H1 (cell line): ENCODE results near the gene ABHD17B. TPM values are rescaled to one million over a fixed set of nuclear protein-coding genes. Genes with fewer than 3 reads are reported as not detected.

Source experiments
- CTCF ChIA-PET: fragments of 300-600 bp; sonication (Branson Sonifier 250); formaldehyde crosslinking; loops from one replicate; lab custom pipeline; 2021; ENCODE audit not compliant: partially characterized antibody; lab: Charles Lee
- POLR2A ChIA-PET: fragments of 300-600 bp; sonication (Branson Sonifier 250); formaldehyde crosslinking; loops from one replicate; lab custom pipeline; 2021; ENCODE audit warnings: inconsistent platforms; ENCODE audit not compliant: partially characterized antibody; lab: Charles Lee
- DNase-seq, 2 experiments: peaks; one replicate each; pipeline versions ENCODE4 v3.0.0 to v3.0.0-alpha.2; 2010 to 2022; ENCODE audit warnings: low spot score in 2 of 2, low read depth in 1 of 2, mixed read lengths in 1 of 2
- FAIRE-seq: peaks from 2 replicates; lab custom pipeline; 2011; peaks lifted over from hg19 to GRCh38; lab: Jason Lieb, UNC
- H2AFZ ChIP-seq: 2 replicates; pipeline ENCODE4 v1.8.1; 2012; ENCODE audit warnings: low read length, inconsistent platforms
- H2AK5ac ChIP-seq: 2 replicates; pipeline ENCODE4 v1.6.1; 2013; ENCODE audit warnings: low read depth, low read length
- H2BK120ac ChIP-seq: replicated peaks from 2 replicates; pipeline ENCODE3; 2013; ENCODE audit warnings: low read depth, low read length, inconsistent platforms
- H2BK12ac ChIP-seq: 2 replicates; pipeline ENCODE4 v1.6.1; 2013; ENCODE audit warnings: low read depth, low read length
- H2BK15ac ChIP-seq: 2 replicates; pipeline ENCODE4 v1.6.1; 2013; ENCODE audit warnings: low read length
- H2BK20ac ChIP-seq: 2 replicates; pipeline ENCODE4 v1.6.1; 2013; ENCODE audit warnings: low read length
- H2BK5ac ChIP-seq: 2 replicates; pipeline ENCODE4 v1.6.1; 2013; ENCODE audit warnings: low read depth, low read length
- H3K14ac ChIP-seq: 2 replicates; pipeline ENCODE4 v1.6.1; 2013; ENCODE audit warnings: inconsistent platforms; ENCODE audit not compliant: insufficient read length
- H3K18ac ChIP-seq: 2 replicates; pipeline ENCODE4 v1.6.1; 2013; ENCODE audit warnings: low read length; ENCODE audit errors: extremely low read depth
- H3K23ac ChIP-seq: 2 replicates; pipeline ENCODE4 v1.6.1; 2013; ENCODE audit warnings: inconsistent platforms; ENCODE audit not compliant: insufficient read length
- H3K23me2 ChIP-seq: 2 replicates; pipeline ENCODE4 v1.6.1; 2013; ENCODE audit warnings: low read depth, low read length
- H3K27ac ChIP-seq: 2 replicates; pipeline ENCODE4 v1.6.1; 2011; ENCODE audit warnings: low read depth, low read length, inconsistent platforms
- H3K27me3 ChIP-seq, 4 experiments: replicated peaks in 1 of 4; 1 replicate in 1 of 4; 2 replicates in 3 of 4; pipeline versions ENCODE4 v1.6.1 to v1.8.1; 2011 to 2013; ENCODE audit warnings: low read length in 3 of 4, mild to moderate bottlenecking in 3 of 4, inconsistent platforms in 2 of 4, mixed read lengths in 2 of 4, moderate library complexity in 1 of 4; ENCODE audit not compliant: control insufficient read depth in 3 of 4, insufficient read depth in 3 of 4; ENCODE audit errors: extremely low read depth in 1 of 4
- H3K36me3 ChIP-seq, 4 experiments: 2 replicates each; pipeline versions ENCODE4 v1.6.1 to v1.8.1; 2011 to 2013; ENCODE audit warnings: mild to moderate bottlenecking in 4 of 4, low read length in 3 of 4, moderate library complexity in 2 of 4, control low read depth in 1 of 4, inconsistent platforms in 1 of 4; ENCODE audit not compliant: insufficient read depth in 4 of 4, control insufficient read depth in 2 of 4
- H3K4ac ChIP-seq: replicated peaks from 2 replicates; pipeline ENCODE3; 2013; ENCODE audit warnings: low read length, low read depth, mixed read lengths, inconsistent platforms; ENCODE audit not compliant: insufficient read length
- H3K4me1 ChIP-seq, 4 experiments: replicated peaks in 1 of 4; 1 replicate in 1 of 4; 2 replicates in 3 of 4; pipeline versions ENCODE4 v1.6.1 to v1.8.1; 2011 to 2013; ENCODE audit warnings: low read length in 3 of 4, inconsistent platforms in 2 of 4, mixed read lengths in 1 of 4; ENCODE audit not compliant: insufficient read depth in 4 of 4, control insufficient read depth in 3 of 4
- H3K4me2 ChIP-seq, 2 experiments: 2 replicates each; pipeline versions ENCODE4 v1.6.1 to v1.8.1; 2011 to 2013; ENCODE audit warnings: low read depth in 2 of 2, low read length in 2 of 2, control low read depth in 1 of 2, inconsistent platforms in 1 of 2, mild to moderate bottlenecking in 1 of 2; ENCODE audit not compliant: insufficient read depth in 1 of 2
- H3K4me3 ChIP-seq, 4 experiments: fragments of 200-600, 300-600 bp in 1 of 4; sonication (generic), shearing (Covaris generic), sonication (Bioruptor Twin) in 1 of 4; 2 replicates each; pipeline versions ENCODE4 v1.5.1 to v1.8.1; 2011 to 2016; ENCODE audit warnings: low read length in 4 of 4, low read depth in 3 of 4, control low read depth in 2 of 4, inconsistent platforms in 2 of 4, mild to moderate bottlenecking in 2 of 4, mixed read lengths in 1 of 4, moderate library complexity in 1 of 4; ENCODE audit not compliant: insufficient read depth in 2 of 4; ENCODE audit errors: extremely low read depth in 1 of 4
- H3K56ac ChIP-seq: replicated peaks from 2 replicates; pipeline ENCODE3; 2013; ENCODE audit warnings: low read depth, mild to moderate bottlenecking, mixed read lengths, low read length, inconsistent platforms; ENCODE audit not compliant: insufficient read length
- H3K79me1 ChIP-seq: 2 replicates; pipeline ENCODE4 v1.6.1; 2013; ENCODE audit warnings: low read depth, low read length, control low read depth
- H3K79me2 ChIP-seq, 2 experiments: 2 replicates each; pipeline versions ENCODE4 v1.6.1 to v1.8.1; 2012 to 2013; ENCODE audit warnings: low read length in 2 of 2, mild to moderate bottlenecking in 2 of 2, inconsistent platforms in 1 of 2; ENCODE audit not compliant: insufficient read depth in 2 of 2, control insufficient read depth in 1 of 2
- H3K9ac ChIP-seq, 4 experiments: replicated peaks in 1 of 4; 1 replicate in 1 of 4; 2 replicates in 3 of 4; pipeline versions ENCODE4 v1.6.1 to v1.8.1; 2011 to 2013; ENCODE audit warnings: low read depth in 3 of 4, low read length in 3 of 4, control low read depth in 2 of 4, mild to moderate bottlenecking in 2 of 4, moderate library complexity in 2 of 4, inconsistent platforms in 1 of 4; ENCODE audit errors: extremely low read depth in 1 of 4
- H3K9me3 ChIP-seq, 2 experiments: 2 replicates each; pipeline versions ENCODE4 v1.6.1 to v1.8.1; 2012 to 2013; ENCODE audit warnings: mild to moderate bottlenecking in 2 of 2, moderate library complexity in 2 of 2, control low read depth in 1 of 2, inconsistent platforms in 1 of 2, low read depth in 1 of 2, low read length in 1 of 2, mixed read lengths in 1 of 2; ENCODE audit not compliant: insufficient read depth in 2 of 2
- H4K20me1 ChIP-seq, 2 experiments: replicated peaks in 1 of 2; 2 replicates each; pipeline versions ENCODE3 to v1.8.1; 2011 to 2013; ENCODE audit warnings: inconsistent platforms in 2 of 2, low read length in 2 of 2, mild to moderate bottlenecking in 1 of 2; ENCODE audit not compliant: insufficient read depth in 2 of 2, control insufficient read depth in 1 of 2
- H4K5ac ChIP-seq: 2 replicates; pipeline ENCODE4 v1.6.1; 2013; ENCODE audit warnings: low read length, low read depth, mixed read lengths, inconsistent platforms; ENCODE audit not compliant: insufficient read length
- H4K8ac ChIP-seq: 2 replicates; pipeline ENCODE4 v1.8.0; 2013; ENCODE audit warnings: mild to moderate bottlenecking, moderate library complexity, low read length, inconsistent platforms; ENCODE audit not compliant: insufficient read depth; ENCODE audit errors: extremely low read depth
- H4K91ac ChIP-seq: replicated peaks from 2 replicates; pipeline ENCODE3; 2013; ENCODE audit warnings: low read length, mixed read lengths, inconsistent platforms; ENCODE audit not compliant: insufficient read length
- BRCA1 ChIP-seq: IDR thresholded peaks from 2 replicates; pipeline ENCODE4 v1.6.1; 2012; ENCODE audit warnings: low read depth, low read length, improper control_type of control experiment
- NRF1 ChIP-seq: IDR thresholded peaks from 2 replicates; pipeline ENCODE4 v1.6.1; 2011; ENCODE audit warnings: mild to moderate bottlenecking, low read depth, low read length, improper control_type of control experiment
- SAP30 ChIP-seq: fragments of 300-600 bp; sonication (generic); IDR thresholded peaks from 2 replicates; pipeline ENCODE4 v1.7.1; 2012; ENCODE audit warnings: low read length, moderate library complexity, mild to moderate bottlenecking, inconsistent platforms; ENCODE audit not compliant: insufficient read depth, insufficient replicate concordance
- SIRT6 ChIP-seq: IDR thresholded peaks from one replicate; pipeline ENCODE4 v1.7.1; 2012; ENCODE audit warnings: low read length, inconsistent platforms
- WGBS, 2 experiments: shearing (Covaris generic) in 1 of 2; methylation state at CpG; one replicate each; pipeline versions ENCODE4 v1.1.6 to v1.1.7; 2013 to 2015; ENCODE audit warnings: low lambda C conversion rate in 2 of 2, mixed read lengths in 2 of 2, inconsistent platforms in 1 of 2, low coverage in 1 of 2, missing lambda C conversion rate in 1 of 2; ENCODE audit not compliant: insufficient replicate concordance in 2 of 2, insufficient coverage in 1 of 2, insufficient read length in 1 of 2; ENCODE audit errors: extremely low coverage in 1 of 2, missing lambda C conversion rate in 1 of 2; 5-methylcytosine and 5-hydroxymethylcytosine counted together
- polyA plus RNA-seq, 7 experiments: library from polyadenylated mRNA; depleted of rRNA in 3 of 7; stranded (reverse) in 5 of 7; unstranded in 2 of 7; fragments of >200 nt in 5 of 7; fragments of 200-250 nt in 2 of 7; gene quantifications; 1 replicate in 5 of 7; 2 replicates in 1 of 7; 4 replicates in 1 of 7; pipeline versions ENCODE4 v1.2.1 to v1.2.3, GENCODE V29; 2011 to 2013; ENCODE audit warnings: missing spikeins in 2 of 7, mixed read lengths in 2 of 7
- total RNA-seq: library from RNA; stranded (reverse); fragmentation: NEBNext Ultra II Directional; extraction: Animal tissue kit (Norgen Biotek cat#: 25700); gene quantifications from 2 replicates; pipeline ENCODE4 v1.2.1, GENCODE V29; 2021
- TF ChIP-seq, protein P1 (sequence below): IDR thresholded peaks from 2 replicates; pipeline ENCODE4 v1.6.1; 2012; ENCODE audit warnings: inconsistent platforms
- TF ChIP-seq, protein P2 (sequence below): IDR thresholded peaks from 2 replicates; pipeline ENCODE4 v1.6.1; 2011; ENCODE audit warnings: low read length, improper control_type of control experiment

Gene ABHD17B
- total and polyA plus RNA-seq, 2 of the 8 experiments (the other 6 are each of a cell fraction or from before 2014, with no cell fraction given), result 37.2 to 60.8 TPM

DNA sequence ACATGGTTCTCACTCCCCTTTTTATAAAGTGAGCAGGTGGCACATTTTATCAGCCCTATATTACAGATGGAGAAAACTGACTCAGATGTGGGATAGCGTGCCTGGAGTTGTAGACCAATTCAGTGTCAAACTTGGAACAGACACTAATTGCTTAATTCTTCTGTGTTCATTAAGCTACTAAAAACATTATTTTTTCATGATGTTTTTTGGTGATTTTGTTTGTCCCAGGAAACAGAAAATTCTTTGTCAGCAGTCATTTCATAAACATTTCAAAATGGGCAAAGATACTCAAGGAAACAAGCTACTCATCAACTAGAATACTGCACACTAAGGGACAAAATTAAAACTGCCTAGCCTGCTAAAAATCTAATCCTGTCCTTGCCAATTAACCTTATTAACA is 2.2 kb downstream of the ABHD17B start:
- H3K4me1 ChIP-seq, result peaks cover 0 to 12% (median 3%) of the 10 kb centered on the region in 4 experiments; a peak in 6 of 7 replicates
- no peak overlapping the region for H2BK120ac ChIP-seq
- H3K79me1 ChIP-seq, result no peaks in the 10 kb centered on the region; the same call in 1 of the 2 replicates
- no peak overlapping the region for H3K14ac ChIP-seq
- H3K79me2 ChIP-seq, result peaks cover 64 to 94% of the 10 kb centered on the region in 2 experiments
- no peak overlapping the region for H2BK12ac ChIP-seq
- H2BK20ac ChIP-seq, result no peak overlapping the region
- no peak overlapping the region for H2BK15ac ChIP-seq
- H3K27ac ChIP-seq, result no peak overlapping the region
- H4K8ac ChIP-seq, result no peak overlapping the region
- H2BK5ac ChIP-seq, result no peak overlapping the region
- H3K27me3 ChIP-seq, result no peaks in the 10 kb centered on the region
- H4K5ac ChIP-seq, result no peak overlapping the region
- no peak for FAIRE-seq
- H3K4me3 ChIP-seq, result peak overlapping the region; percentile 63 to 98 (median 94)
- H2AFZ ChIP-seq, result no peak overlapping the region
- H3K36me3 ChIP-seq, result peaks cover 0 to 16% (median 2%) of the 10 kb centered on the region in 4 experiments; a peak in 2 of 8 replicates
- H3K23ac ChIP-seq, result no peak overlapping the region
- H3K23me2 ChIP-seq, result peaks cover 8% of the 10 kb centered on the region
- ChIA-PET CTCF (no interaction called here), POLR2A (interaction anchor here (0.8 kb wide), 1 partner anchor 17 kb away, joined by 3 read pairs; no protein-coding TSS in a partner anchor)
- 65% methylated on average over 1 of the region's 1 CpG; no CpG with 5 or more reads in 1 of the 2 experiments for WGBS, 2 experiments
- no peaks in the 10 kb centered on the region for H3K9me3 ChIP-seq
- no peak overlapping the region for H2AK5ac ChIP-seq
- no peak overlapping the region for H3K56ac ChIP-seq
- no peak overlapping the region for H4K91ac ChIP-seq
- no peak for DNase-seq
- H3K4me2 ChIP-seq, result peak overlapping the region; percentile 69 to 89
- H4K20me1 ChIP-seq, result peaks cover 23 to 30% of the 10 kb centered on the region in 2 experiments
- H3K4ac ChIP-seq, result no peak overlapping the region
- H3K18ac ChIP-seq, result no peak overlapping the region
- H3K9ac ChIP-seq, result peak overlapping the region in 1 of 4 experiments; percentile 37; a peak in 3 of 7 replicates
- no peak for TF ChIP-seq NRF1
- no peak for TF ChIP-seq SAP30
- no peak for TF ChIP-seq BRCA1
- TF ChIP-seq SIRT6, result no peak
- TF ChIP-seq, protein P1, sequence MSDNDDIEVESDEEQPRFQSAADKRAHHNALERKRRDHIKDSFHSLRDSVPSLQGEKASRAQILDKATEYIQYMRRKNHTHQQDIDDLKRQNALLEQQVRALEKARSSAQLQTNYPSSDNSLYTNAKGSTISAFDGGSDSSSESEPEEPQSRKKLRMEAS, result no peak
- TF ChIP-seq, protein P2, sequence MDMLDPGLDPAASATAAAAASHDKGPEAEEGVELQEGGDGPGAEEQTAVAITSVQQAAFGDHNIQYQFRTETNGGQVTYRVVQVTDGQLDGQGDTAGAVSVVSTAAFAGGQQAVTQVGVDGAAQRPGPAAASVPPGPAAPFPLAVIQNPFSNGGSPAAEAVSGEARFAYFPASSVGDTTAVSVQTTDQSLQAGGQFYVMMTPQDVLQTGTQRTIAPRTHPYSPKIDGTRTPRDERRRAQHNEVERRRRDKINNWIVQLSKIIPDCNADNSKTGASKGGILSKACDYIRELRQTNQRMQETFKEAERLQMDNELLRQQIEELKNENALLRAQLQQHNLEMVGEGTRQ, result no peak
